Measurements from ENCODE around the gene NDUFS7. TPM values are rescaled to one million over a fixed set of nuclear protein-coding genes. Genes with fewer than 3 reads are reported as not detected.

Gene NDUFS7
- total and polyA plus RNA-seq, 2 donors (not counting 3 experiments of a cell fraction or from before 2014, with no cell fraction given) = 101 to 224 TPM

DNA sequence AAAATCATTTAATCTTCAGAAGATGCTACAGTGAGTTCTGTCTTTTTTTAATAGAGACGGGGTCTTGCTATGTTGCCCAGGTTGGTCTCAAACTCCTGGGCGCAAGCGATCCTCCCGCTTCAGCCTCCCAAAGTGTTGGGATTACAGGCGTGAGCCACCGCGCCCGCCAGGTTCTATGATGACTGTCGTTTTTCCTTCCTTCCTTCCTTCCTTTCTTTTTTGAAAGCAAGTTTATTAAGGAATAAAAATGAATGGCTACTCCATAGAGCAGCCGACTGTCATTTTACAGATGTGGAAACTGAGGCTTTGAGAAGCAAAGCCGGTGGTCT is 18.1 kb downstream of the NDUFS7 start:
- Histone ChIP-seq H3K27me3 (ENCODE audit: control insufficient read depth in 2 of 2, insufficient read depth in 2 of 2, low read length in 2 of 2) (no peaks in the 10 kb centered on the region), H3K4me2 (ENCODE audit: insufficient read depth, low read length) (peak overlapping the region; percentile 49), H2AFZ (ENCODE audit: low read depth, low read length) (peak overlapping the region; percentile 84), H3K9ac (replicated peaks; ENCODE audit: extremely low read depth, insufficient read depth, low read length) (no peak overlapping the region), H3K27ac (ENCODE audit: insufficient read depth, low read depth, low read length) (no peak overlapping the region), H3K79me2 (ENCODE audit: control insufficient read depth, insufficient read depth, low read length) (no peaks in the 10 kb centered on the region), H4K20me1 (replicated peaks; ENCODE audit: control insufficient read depth, extremely low read depth, insufficient read depth, low read length) (no peaks in the 10 kb centered on the region), H3K9me3 (replicated peaks; ENCODE audit: control insufficient read depth, insufficient read depth, low read length) (no peaks in the 10 kb centered on the region), H3K4me1 (ENCODE audit: control insufficient read depth, extremely low read depth, insufficient read depth, low read length) (peaks cover 17% of the 10 kb centered on the region), H3K4me3 (replicated peaks in 1 of 3; ENCODE audit: insufficient read depth in 1 of 3, low read depth in 1 of 3, low read length in 3 of 3) (peak overlapping the region in 1 of 3 experiments; percentile 70), H3K9me1 (replicated peaks; ENCODE audit: control insufficient read depth, extremely low read depth, insufficient read depth, low read length) (no peaks in the 10 kb centered on the region), H3K36me3 (ENCODE audit: control insufficient read depth in 2 of 2, extremely low read depth in 1 of 2, insufficient read depth in 2 of 2, low read length in 2 of 2) (no peaks in the 10 kb centered on the region)
- no peak for FAIRE-seq
- no peak for DNase-seq (ENCODE audit: low read depth, low spot score)
- no TSS peak for BruUV-seq (replicated peaks)
- dilution Hi-C loops (cut with MboI; ENCODE audit: extremely low pct_ligation_motif_present, low sequenced_read_pairs) = no loop called here
- ChIA-PET CTCF (no interaction called here), POLR2A (no interaction called here)
- TF ChIP-seq, protein P1, sequence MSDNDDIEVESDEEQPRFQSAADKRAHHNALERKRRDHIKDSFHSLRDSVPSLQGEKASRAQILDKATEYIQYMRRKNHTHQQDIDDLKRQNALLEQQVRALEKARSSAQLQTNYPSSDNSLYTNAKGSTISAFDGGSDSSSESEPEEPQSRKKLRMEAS (IDR thresholded peaks at IDR 0.05; ENCODE audit: insufficient read depth, insufficient read length) = no peak
- TF ChIP-seq MYC (IDR thresholded peaks at IDR 0.05; ENCODE audit: low read depth, low read length) = no peak
- TF ChIP-seq GATA2 (IDR thresholded peaks at IDR 0.05; ENCODE audit: insufficient read depth, insufficient read length, low read depth, low read length) = no peak
- no peak for TF ChIP-seq EZH2 (IDR thresholded peaks at IDR 0.05; ENCODE audit: borderline replicate concordance, low read depth, low read length, severe bottlenecking)
- no peak for TF ChIP-seq POLR2AphosphoS5 (IDR thresholded peaks at IDR 0.05; ENCODE audit: insufficient read depth, low read depth, low read length)
- no peak for TF ChIP-seq JUN (IDR thresholded peaks at IDR 0.05; ENCODE audit: borderline replicate concordance, insufficient read depth, insufficient read length, low read depth)
- TF ChIP-seq, protein P2, sequence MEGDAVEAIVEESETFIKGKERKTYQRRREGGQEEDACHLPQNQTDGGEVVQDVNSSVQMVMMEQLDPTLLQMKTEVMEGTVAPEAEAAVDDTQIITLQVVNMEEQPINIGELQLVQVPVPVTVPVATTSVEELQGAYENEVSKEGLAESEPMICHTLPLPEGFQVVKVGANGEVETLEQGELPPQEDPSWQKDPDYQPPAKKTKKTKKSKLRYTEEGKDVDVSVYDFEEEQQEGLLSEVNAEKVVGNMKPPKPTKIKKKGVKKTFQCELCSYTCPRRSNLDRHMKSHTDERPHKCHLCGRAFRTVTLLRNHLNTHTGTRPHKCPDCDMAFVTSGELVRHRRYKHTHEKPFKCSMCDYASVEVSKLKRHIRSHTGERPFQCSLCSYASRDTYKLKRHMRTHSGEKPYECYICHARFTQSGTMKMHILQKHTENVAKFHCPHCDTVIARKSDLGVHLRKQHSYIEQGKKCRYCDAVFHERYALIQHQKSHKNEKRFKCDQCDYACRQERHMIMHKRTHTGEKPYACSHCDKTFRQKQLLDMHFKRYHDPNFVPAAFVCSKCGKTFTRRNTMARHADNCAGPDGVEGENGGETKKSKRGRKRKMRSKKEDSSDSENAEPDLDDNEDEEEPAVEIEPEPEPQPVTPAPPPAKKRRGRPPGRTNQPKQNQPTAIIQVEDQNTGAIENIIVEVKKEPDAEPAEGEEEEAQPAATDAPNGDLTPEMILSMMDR (IDR thresholded peaks at IDR 0.05; ENCODE audit: extremely low read depth in 1 of 2, insufficient read depth in 1 of 2, low read depth in 1 of 2, low read length in 2 of 2) = no peak
- TF ChIP-seq FOS (IDR thresholded peaks at IDR 0.05; ENCODE audit: borderline replicate concordance, insufficient read depth, low read length) = no peak
- no peak for TF ChIP-seq POLR2A (IDR thresholded peaks at IDR 0.05; ENCODE audit: low read depth, low read length)
- intact Hi-C loops (cut with micrococcal nuclease) = loop anchor here (1.0 to 10.0 kb wide), 2 partner anchors 19 to 193 kb away; partner anchors contain the start of genes MBD3 and NDUFS7
